PC-3 (cell line): ENCODE results near the gene SRGAP1. TPM values are rescaled to one million over a fixed set of nuclear protein-coding genes. Genes with fewer than 3 reads are reported as not detected.

Experiments used
- ATAC-seq: fragments of 200-7000 bp; cut with Tn5 transposase; 2 replicates; pipeline ENCODE4 v1.9.1; 2020; ENCODE audit warnings: mild to moderate bottlenecking, moderate library complexity
- BruUV-seq: library from RNA; stranded (reverse); fragments of 400-500 nt; replicated peaks from 2 replicates; lab custom pipeline; 2021; lab: Mats Ljungman, UMichigan
- CTCF ChIA-PET: fragments of 300-600 bp; sonication (Branson Sonifier 250); formaldehyde crosslinking; loops from one replicate; lab custom pipeline; 2022; ENCODE audit warnings: antibody characterized with exemption; lab: Charles Lee
- POLR2A ChIA-PET: fragments of 300-600 bp; sonication (Branson Sonifier 250); formaldehyde crosslinking; loops from one replicate; lab custom pipeline; 2022; ENCODE audit warnings: antibody characterized with exemption; ENCODE audit not compliant: unreplicated experiment; lab: Charles Lee
- DNase-seq: peaks from one replicate; pipeline ENCODE4 v3.0.0-alpha.2; 2015
- H2AFZ ChIP-seq: fragments of 300-600 bp; sonication (generic); 2 replicates; pipeline ENCODE4 v1.6.0; 2016; ENCODE audit warnings: antibody characterized with exemption, low read length
- H3F3A ChIP-seq: fragments of 300-600 bp; sonication (generic); one replicate; pipeline ENCODE4 v1.6.0; 2017; ENCODE audit warnings: antibody characterized with exemption, low read length, control low read depth, mild to moderate bottlenecking; ENCODE audit not compliant: unreplicated experiment
- H3K27ac ChIP-seq: fragments of 300-600 bp; sonication (generic); 2 replicates; pipeline ENCODE4 v1.5.1; 2016; ENCODE audit warnings: mild to moderate bottlenecking, low read length
- H3K27me3 ChIP-seq: fragments of 300-600 bp; sonication (generic); 2 replicates; pipeline ENCODE4 v1.6.1; 2016; ENCODE audit warnings: low read length, mixed read lengths
- H3K36me3 ChIP-seq: fragments of 300-600 bp; sonication (generic); 2 replicates; pipeline ENCODE4 v1.6.1; 2016; ENCODE audit warnings: low read depth, mixed run types, low read length, mixed read lengths
- H3K4me1 ChIP-seq: fragments of 300-600 bp; sonication (generic); 2 replicates; pipeline ENCODE4 v1.5.1; 2016; ENCODE audit warnings: low read length; ENCODE audit not compliant: insufficient read depth
- H3K4me2 ChIP-seq: fragments of 300-600 bp; sonication (generic); 2 replicates; pipeline ENCODE4 v1.6.0; 2016; ENCODE audit warnings: low read length
- H3K4me3 ChIP-seq: fragments of 300-600 bp; sonication (generic); 2 replicates; pipeline ENCODE4 v1.5.1; 2016; ENCODE audit warnings: mild to moderate bottlenecking, low read length, mixed read lengths
- H3K79me2 ChIP-seq: fragments of 300-600 bp; sonication (generic); 2 replicates; pipeline ENCODE4 v1.6.1; 2017; ENCODE audit warnings: low read length, mixed read lengths
- H3K9ac ChIP-seq: fragments of 300-600 bp; sonication (generic); 2 replicates; pipeline ENCODE4 v1.6.0; 2016; ENCODE audit warnings: mild to moderate bottlenecking, low read length
- H3K9me2 ChIP-seq: fragments of 300-600 bp; sonication (generic); replicated peaks from 2 replicates; pipeline ENCODE4 v1.6.1; 2016; ENCODE audit warnings: mixed run types, low read length, mixed read lengths
- H3K9me3 ChIP-seq: fragments of 300-600 bp; sonication (generic); 2 replicates; pipeline ENCODE4 v1.6.1; 2016; ENCODE audit warnings: low read length, mixed read lengths
- H4K20me1 ChIP-seq: fragments of 300-600 bp; sonication (generic); 2 replicates; pipeline ENCODE4 v1.6.1; 2016; ENCODE audit warnings: low read length, mixed read lengths
- EZH2 ChIP-seq: fragments of 300-600 bp; sonication (generic); IDR thresholded peaks from one replicate; pipeline ENCODE4 v1.6.1; 2017; ENCODE audit warnings: antibody characterized with exemption, mild to moderate bottlenecking, low read length; ENCODE audit not compliant: unreplicated experiment
- EZH2phosphoT487 ChIP-seq: fragments of 300-600 bp; sonication (generic); IDR thresholded peaks from 2 replicates; pipeline ENCODE4 v1.6.1; 2018; ENCODE audit warnings: mild to moderate bottlenecking, antibody characterized with exemption, low read length, borderline replicate concordance
- intact Hi-C: fragments of 100-400 bp; cut with micrococcal nuclease; formaldehyde crosslinking; loops from 2 replicates; pipeline ENCODE4 v1.9.0; 2023
- total RNA-seq: library from RNA; depleted of rRNA; stranded (reverse); fragments of >200 nt; gene quantifications from 2 replicates; pipeline ENCODE4 v1.2.3, GENCODE V29; 2014
- TF ChIP-seq, protein P1 (sequence below): fragments of 300-600 bp; sonication (generic); conservative IDR thresholded peaks from 2 replicates; pipeline ENCODE4 v1.5.1; 2017; ENCODE audit warnings: antibody characterized with exemption, low read depth, mild to moderate bottlenecking, low read length

SRGAP1 gene
- total RNA-seq, 1 experiment from 2014 or later: 11.0 TPM

DNA sequence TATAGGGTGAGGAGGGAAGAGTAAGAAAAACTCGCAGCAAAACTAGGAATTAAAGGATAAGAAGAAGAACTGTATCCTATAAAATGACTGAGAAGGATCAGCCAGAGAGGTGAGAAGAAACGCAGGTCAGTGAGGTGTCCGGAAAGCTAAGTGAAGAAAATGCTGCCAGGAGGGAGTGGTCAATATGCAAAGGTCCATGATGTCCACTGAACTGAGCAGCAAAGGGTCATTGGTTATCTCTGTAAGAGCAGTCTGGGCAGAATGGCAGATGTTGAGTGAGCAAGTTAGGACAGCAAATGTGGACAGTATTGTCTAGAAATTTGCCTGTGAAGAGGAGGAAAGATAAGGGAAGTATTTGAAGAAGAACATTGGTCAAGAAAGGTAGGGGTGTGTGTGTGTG, 155.4 kb downstream of the SRGAP1 start:
- H2AFZ ChIP-seq: no peak overlapping the region
- H3K4me2 ChIP-seq: no peak overlapping the region
- intact Hi-C loops: no loop called here
- peaks cover 12% of the 10 kb centered on the region; the same call in 1 of the 2 replicates for H3K4me1 ChIP-seq
- H3K4me3 ChIP-seq: no peak overlapping the region
- H3K27ac ChIP-seq: no peak overlapping the region
- no peaks in the 10 kb centered on the region for H4K20me1 ChIP-seq
- CTCF ChIA-PET: no interaction called here
- no peaks in the 10 kb centered on the region for H3K9me3 ChIP-seq
- no peaks in the 10 kb centered on the region for H3K27me3 ChIP-seq
- no peaks in the 10 kb centered on the region for H3K9me2 ChIP-seq
- no peaks in the 10 kb centered on the region for H3F3A ChIP-seq
- no peak overlapping the region for H3K9ac ChIP-seq
- BruUV-seq: no TSS peak
- ATAC-seq: no peak
- POLR2A ChIA-PET: no interaction called here
- H3K79me2 ChIP-seq: no peaks in the 10 kb centered on the region
- no peak for DNase-seq
- H3K36me3 ChIP-seq: peaks cover 18% of the 10 kb centered on the region
- TF ChIP-seq EZH2phosphoT487: no peak
- no peak for TF ChIP-seq EZH2
- TF ChIP-seq, protein P1, sequence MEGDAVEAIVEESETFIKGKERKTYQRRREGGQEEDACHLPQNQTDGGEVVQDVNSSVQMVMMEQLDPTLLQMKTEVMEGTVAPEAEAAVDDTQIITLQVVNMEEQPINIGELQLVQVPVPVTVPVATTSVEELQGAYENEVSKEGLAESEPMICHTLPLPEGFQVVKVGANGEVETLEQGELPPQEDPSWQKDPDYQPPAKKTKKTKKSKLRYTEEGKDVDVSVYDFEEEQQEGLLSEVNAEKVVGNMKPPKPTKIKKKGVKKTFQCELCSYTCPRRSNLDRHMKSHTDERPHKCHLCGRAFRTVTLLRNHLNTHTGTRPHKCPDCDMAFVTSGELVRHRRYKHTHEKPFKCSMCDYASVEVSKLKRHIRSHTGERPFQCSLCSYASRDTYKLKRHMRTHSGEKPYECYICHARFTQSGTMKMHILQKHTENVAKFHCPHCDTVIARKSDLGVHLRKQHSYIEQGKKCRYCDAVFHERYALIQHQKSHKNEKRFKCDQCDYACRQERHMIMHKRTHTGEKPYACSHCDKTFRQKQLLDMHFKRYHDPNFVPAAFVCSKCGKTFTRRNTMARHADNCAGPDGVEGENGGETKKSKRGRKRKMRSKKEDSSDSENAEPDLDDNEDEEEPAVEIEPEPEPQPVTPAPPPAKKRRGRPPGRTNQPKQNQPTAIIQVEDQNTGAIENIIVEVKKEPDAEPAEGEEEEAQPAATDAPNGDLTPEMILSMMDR: no peak

DNA sequence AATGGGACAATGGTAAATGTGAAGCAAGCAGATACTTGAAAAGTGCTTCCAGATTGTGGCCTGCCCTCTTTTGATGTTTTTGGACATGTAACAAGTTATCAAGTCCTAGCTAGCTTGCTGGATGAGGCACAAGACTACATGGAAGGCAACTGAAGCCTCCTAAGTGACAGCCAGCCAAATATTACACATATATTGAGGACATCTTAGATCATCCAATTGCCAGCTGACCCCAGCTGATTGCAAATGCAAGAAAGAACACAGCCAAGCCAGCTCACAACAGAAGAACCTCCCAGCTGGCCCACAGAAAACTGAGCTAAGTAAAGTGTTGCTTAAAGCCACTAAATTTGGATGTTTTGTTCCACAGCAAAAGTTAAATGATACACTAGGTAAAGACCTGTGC, 156.9 kb downstream of the SRGAP1 start:
- intact Hi-C loops: no loop called here
- Histone ChIP-seq H3K4me3 (no peak overlapping the region), H3K79me2 (no peaks in the 10 kb centered on the region), H3K27me3 (no peaks in the 10 kb centered on the region), H3K9me3 (no peaks in the 10 kb centered on the region), H2AFZ (no peak overlapping the region), H3K36me3 (peaks cover 18% of the 10 kb centered on the region), H3F3A (no peaks in the 10 kb centered on the region), H4K20me1 (no peaks in the 10 kb centered on the region), H3K9me2 (no peaks in the 10 kb centered on the region), H3K4me1 (peaks cover 6% of the 10 kb centered on the region; the same call in 1 of the 2 replicates), H3K27ac (no peak overlapping the region), H3K4me2 (no peak overlapping the region), H3K9ac (no peak overlapping the region)
- ChIA-PET POLR2A (no interaction called here), CTCF (no interaction called here)
- no peak for DNase-seq
- no peak for ATAC-seq
- TF ChIP-seq EZH2phosphoT487: no peak
- no peak for TF ChIP-seq EZH2
- TF ChIP-seq, protein P1: no peak
- BruUV-seq: no TSS peak

DNA sequence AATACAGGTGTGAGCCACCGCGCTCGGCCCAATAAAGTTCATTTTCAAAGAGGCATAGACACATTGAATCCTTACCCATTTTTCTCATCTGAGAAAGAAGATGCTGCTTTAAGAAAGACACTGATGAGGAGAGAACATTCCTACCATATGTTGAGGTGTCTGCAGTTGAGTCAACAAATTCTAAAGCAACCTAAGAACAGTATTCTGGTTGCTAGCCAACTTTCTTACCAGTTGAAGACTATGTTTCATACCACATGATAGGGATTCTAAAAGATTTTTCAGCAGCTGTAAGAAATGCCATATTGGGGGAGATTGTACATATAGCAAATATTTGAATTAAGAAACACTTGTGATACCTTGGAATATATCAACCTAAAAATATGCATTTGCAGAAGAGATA, 160.1 kb downstream of the SRGAP1 start:
- no TSS peak for BruUV-seq
- no peak overlapping the region for H2AFZ ChIP-seq
- H4K20me1 ChIP-seq: no peaks in the 10 kb centered on the region
- H3K4me3 ChIP-seq: no peak overlapping the region
- H3K27me3 ChIP-seq: no peaks in the 10 kb centered on the region
- DNase-seq (no peak), ATAC-seq (no peak)
- H3K4me1 ChIP-seq: peaks cover 25% of the 10 kb centered on the region
- TF ChIP-seq, protein P1: no peak
- TF ChIP-seq EZH2 (no peak), EZH2phosphoT487 (no peak)
- no peak overlapping the region for H3K4me2 ChIP-seq
- H3K79me2 ChIP-seq: peaks cover 10% of the 10 kb centered on the region
- CTCF ChIA-PET: no interaction called here
- no peaks in the 10 kb centered on the region for H3F3A ChIP-seq
- no peaks in the 10 kb centered on the region for H3K9me3 ChIP-seq
- POLR2A ChIA-PET: no interaction called here
- peaks cover 14% of the 10 kb centered on the region for H3K36me3 ChIP-seq
- intact Hi-C loops: no loop called here
- no peak overlapping the region for H3K9ac ChIP-seq
- H3K27ac ChIP-seq: no peak overlapping the region
- no peaks in the 10 kb centered on the region for H3K9me2 ChIP-seq
